ENCODE results near the gene PLAU. TPM values are rescaled to one million over a fixed set of nuclear protein-coding genes. Genes with fewer than 3 reads are reported as not detected.

Gene PLAU
- total and polyA plus RNA-seq, 9 of the 15 experiments (the other 6 are each of a cell fraction or from before 2014, with no cell fraction given) = 2.1 to 16.9 (median 3.3) TPM

DNA sequence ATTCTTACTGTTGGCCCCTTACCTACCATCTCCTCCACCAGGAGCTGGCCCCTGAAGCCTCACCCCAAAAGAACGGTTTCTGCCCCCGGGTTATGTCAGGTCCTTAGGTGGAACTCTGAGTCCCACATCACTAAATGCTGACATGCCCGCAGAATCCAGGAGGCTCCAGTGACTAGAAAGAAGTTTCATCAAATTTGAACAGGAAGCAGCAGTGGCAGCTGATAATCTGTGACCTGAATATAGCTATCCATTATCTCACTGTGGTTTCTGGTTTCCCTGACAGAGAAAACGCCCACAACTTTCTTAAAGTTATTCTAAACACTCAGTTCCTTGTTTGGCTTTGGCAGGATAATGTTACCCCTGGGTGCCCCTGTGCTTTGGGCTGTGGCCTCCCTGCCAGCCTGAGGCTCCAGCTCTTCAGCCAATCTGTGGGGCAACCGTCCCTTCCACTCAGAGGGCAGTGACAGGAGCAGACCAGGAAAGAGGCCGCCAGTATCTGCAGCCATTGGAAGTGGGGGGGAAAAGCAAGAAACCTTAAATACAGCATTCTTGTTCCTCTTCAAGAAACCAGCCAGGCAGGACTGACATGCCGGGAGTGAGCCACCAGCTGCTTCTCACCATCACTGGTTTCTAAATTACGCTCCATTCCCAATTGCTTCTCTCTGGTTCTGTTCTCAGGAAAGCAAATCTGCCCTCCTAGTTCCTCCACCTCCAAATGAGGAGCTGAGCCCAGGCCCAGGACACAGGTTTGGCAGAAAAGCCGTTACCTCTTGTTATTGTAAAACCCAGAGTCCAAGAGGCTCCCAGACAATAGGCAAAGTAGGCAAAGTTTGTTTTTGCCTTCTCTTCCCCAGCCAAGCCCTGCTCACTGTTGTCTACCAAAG lies 45.8 kb downstream of the PLAU start (continued):
- no peak for TF ChIP-seq BRF1 (IDR thresholded peaks at IDR 0.05; ENCODE audit: borderline replicate concordance, extremely low read depth, insufficient read length)
- TF ChIP-seq MTF1 (CRISPR knock-in tag; IDR thresholded peaks at IDR 0.05; ENCODE audit: borderline replicate concordance) = no peak
- TF ChIP-seq, protein P1, sequence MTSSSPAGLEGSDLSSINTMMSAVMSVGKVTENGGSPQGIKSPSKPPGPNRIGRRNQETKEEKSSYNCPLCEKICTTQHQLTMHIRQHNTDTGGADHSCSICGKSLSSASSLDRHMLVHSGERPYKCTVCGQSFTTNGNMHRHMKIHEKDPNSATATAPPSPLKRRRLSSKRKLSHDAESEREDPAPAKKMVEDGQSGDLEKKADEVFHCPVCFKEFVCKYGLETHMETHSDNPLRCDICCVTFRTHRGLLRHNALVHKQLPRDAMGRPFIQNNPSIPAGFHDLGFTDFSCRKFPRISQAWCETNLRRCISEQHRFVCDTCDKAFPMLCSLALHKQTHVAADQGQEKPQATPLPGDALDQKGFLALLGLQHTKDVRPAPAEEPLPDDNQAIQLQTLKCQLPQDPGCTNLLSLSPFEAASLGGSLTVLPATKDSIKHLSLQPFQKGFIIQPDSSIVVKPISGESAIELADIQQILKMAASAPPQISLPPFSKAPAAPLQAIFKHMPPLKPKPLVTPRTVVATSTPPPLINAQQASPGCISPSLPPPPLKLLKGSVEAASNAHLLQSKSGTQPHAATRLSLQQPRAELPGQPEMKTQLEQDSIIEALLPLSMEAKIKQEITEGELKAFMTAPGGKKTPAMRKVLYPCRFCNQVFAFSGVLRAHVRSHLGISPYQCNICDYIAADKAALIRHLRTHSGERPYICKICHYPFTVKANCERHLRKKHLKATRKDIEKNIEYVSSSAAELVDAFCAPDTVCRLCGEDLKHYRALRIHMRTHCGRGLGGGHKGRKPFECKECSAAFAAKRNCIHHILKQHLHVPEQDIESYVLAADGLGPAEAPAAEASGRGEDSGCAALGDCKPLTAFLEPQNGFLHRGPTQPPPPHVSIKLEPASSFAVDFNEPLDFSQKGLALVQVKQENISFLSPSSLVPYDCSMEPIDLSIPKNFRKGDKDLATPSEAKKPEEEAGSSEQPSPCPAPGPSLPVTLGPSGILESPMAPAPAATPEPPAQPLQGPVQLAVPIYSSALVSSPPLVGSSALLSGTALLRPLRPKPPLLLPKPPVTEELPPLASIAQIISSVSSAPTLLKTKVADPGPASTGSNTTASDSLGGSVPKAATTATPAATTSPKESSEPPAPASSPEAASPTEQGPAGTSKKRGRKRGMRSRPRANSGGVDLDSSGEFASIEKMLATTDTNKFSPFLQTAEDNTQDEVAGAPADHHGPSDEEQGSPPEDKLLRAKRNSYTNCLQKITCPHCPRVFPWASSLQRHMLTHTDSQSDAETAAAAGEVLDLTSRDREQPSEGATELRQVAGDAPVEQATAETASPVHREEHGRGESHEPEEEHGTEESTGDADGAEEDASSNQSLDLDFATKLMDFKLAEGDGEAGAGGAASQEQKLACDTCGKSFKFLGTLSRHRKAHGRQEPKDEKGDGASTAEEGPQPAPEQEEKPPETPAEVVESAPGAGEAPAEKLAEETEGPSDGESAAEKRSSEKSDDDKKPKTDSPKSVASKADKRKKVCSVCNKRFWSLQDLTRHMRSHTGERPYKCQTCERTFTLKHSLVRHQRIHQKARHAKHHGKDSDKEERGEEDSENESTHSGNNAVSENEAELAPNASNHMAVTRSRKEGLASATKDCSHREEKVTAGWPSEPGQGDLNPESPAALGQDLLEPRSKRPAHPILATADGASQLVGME (CRISPR knock-in tag; IDR thresholded peaks at IDR 0.05) = no peak
- TF ChIP-seq KLF1 (tag; IDR thresholded peaks at IDR 0.05) = no peak
- TF ChIP-seq, protein P2, sequence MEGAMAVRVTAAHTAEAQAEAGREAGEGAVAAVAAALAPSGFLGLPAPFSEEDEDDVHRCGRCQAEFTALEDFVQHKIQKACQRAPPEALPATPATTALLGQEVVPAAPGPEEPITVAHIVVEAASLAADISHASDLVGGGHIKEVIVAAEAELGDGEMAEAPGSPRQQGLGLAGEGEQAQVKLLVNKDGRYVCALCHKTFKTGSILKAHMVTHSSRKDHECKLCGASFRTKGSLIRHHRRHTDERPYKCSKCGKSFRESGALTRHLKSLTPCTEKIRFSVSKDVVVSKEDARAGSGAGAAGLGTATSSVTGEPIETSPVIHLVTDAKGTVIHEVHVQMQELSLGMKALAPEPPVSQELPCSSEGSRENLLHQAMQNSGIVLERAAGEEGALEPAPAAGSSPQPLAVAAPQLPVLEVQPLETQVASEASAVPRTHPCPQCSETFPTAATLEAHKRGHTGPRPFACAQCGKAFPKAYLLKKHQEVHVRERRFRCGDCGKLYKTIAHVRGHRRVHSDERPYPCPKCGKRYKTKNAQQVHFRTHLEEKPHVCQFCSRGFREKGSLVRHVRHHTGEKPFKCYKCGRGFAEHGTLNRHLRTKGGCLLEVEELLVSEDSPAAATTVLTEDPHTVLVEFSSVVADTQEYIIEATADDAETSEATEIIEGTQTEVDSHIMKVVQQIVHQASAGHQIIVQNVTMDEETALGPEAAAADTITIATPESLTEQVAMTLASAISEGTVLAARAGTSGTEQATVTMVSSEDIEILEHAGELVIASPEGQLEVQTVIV (CRISPR knock-in tag; IDR thresholded peaks at IDR 0.05; ENCODE audit: borderline replicate concordance) = no peak
- no peak for TF ChIP-seq ZNF3 (CRISPR knock-in tag; IDR thresholded peaks at IDR 0.05)
- TF ChIP-seq EP400 (IDR thresholded peaks at IDR 0.05) = peak; percentile 30; the same call in 1 of the 2 replicates
- TF ChIP-seq SMAD2 (IDR thresholded peaks at IDR 0.05; ENCODE audit: low read depth, low read length) = no peak
- TF ChIP-seq, protein P3, sequence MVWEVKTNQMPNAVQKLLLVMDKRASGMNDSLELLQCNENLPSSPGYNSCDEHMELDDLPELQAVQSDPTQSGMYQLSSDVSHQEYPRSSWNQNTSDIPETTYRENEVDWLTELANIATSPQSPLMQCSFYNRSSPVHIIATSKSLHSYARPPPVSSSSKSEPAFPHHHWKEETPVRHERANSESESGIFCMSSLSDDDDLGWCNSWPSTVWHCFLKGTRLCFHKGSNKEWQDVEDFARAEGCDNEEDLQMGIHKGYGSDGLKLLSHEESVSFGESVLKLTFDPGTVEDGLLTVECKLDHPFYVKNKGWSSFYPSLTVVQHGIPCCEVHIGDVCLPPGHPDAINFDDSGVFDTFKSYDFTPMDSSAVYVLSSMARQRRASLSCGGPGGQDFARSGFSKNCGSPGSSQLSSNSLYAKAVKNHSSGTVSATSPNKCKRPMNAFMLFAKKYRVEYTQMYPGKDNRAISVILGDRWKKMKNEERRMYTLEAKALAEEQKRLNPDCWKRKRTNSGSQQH (CRISPR knock-in tag; IDR thresholded peaks at IDR 0.05) = no peak
- peak; percentile 52; the same call in 1 of the 2 replicates for TF ChIP-seq GABPB1 (CRISPR knock-in tag; IDR thresholded peaks at IDR 0.05)
- 0 out of 2 replicates have a peak, but pooled peaks have one; percentile 80 for TF ChIP-seq MYNN (IDR thresholded peaks at IDR 0.05)
- TF ChIP-seq MYNN (CRISPR knock-in tag; IDR thresholded peaks at IDR 0.05) = no peak
- TF ChIP-seq, protein P4, sequence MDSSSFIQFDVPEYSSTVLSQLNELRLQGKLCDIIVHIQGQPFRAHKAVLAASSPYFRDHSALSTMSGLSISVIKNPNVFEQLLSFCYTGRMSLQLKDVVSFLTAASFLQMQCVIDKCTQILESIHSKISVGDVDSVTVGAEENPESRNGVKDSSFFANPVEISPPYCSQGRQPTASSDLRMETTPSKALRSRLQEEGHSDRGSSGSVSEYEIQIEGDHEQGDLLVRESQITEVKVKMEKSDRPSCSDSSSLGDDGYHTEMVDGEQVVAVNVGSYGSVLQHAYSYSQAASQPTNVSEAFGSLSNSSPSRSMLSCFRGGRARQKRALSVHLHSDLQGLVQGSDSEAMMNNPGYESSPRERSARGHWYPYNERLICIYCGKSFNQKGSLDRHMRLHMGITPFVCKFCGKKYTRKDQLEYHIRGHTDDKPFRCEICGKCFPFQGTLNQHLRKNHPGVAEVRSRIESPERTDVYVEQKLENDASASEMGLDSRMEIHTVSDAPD (CRISPR knock-in tag; IDR thresholded peaks at IDR 0.05) = no peak
- TF ChIP-seq RFX5 (IDR thresholded peaks at IDR 0.05; ENCODE audit: low read depth, low read length) = no peak

Measured in K562 (cell line).